Measurements from ENCODE around the gene TSTD1.

DNA sequence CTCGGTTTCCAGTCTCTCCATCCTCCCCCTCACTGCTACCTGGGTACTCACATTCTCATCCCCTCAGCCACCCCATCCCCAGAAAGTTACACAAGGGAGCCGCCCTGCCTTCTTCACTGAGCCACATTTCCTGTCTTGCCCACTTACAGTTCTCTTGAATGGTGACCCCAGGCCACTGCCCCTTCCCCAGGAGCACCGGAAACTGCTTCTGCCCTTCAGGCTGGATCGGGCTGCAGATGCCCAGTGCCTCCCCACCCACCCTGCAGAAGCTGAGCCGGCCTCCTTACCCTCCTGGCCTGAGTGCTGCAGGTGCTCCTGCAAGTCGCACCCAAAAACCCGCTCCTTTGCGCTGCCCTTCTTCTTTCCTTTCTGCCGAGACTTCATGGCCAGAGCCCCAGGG is 30.5 kb upstream of the TSTD1 start:
- TF ChIP-seq, protein P1, sequence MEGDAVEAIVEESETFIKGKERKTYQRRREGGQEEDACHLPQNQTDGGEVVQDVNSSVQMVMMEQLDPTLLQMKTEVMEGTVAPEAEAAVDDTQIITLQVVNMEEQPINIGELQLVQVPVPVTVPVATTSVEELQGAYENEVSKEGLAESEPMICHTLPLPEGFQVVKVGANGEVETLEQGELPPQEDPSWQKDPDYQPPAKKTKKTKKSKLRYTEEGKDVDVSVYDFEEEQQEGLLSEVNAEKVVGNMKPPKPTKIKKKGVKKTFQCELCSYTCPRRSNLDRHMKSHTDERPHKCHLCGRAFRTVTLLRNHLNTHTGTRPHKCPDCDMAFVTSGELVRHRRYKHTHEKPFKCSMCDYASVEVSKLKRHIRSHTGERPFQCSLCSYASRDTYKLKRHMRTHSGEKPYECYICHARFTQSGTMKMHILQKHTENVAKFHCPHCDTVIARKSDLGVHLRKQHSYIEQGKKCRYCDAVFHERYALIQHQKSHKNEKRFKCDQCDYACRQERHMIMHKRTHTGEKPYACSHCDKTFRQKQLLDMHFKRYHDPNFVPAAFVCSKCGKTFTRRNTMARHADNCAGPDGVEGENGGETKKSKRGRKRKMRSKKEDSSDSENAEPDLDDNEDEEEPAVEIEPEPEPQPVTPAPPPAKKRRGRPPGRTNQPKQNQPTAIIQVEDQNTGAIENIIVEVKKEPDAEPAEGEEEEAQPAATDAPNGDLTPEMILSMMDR (IDR thresholded peaks at IDR 0.05; ENCODE audit: poor library complexity): no peak
- no peak for TF ChIP-seq EZH2phosphoT487 (IDR thresholded peaks at IDR 0.05; ENCODE audit: low read depth, severe bottlenecking, unreplicated experiment)
- TF ChIP-seq EZH2 (IDR thresholded peaks at IDR 0.05; ENCODE audit: borderline replicate concordance): no peak

All from hepatocyte (in vitro differentiated cells).